HG03521 (cell line): ENCODE results near the gene SRP68.
"Not testable (repeated sequence)": the region's sequence is repeated elsewhere in the genome, so short reads cannot be mapped to it uniquely, and the experiment has no call there.

Experiments
- ATAC-seq: cut with Tn5 transposase; IDR thresholded peaks from one replicate; pipeline ENCODE4 v1.9.1; 2021; ENCODE audit warnings: mild to moderate bottlenecking, moderate library complexity; ENCODE audit not compliant: unreplicated experiment

Gene SRP68

GRCh38 chr17:76077584-76078110 lies 5.3 kb upstream of the SRP68 start:
- no peak for ATAC-seq

GRCh38 chr17:76076765-76077583 lies 4.7 kb upstream of the SRP68 start:
- no peak for ATAC-seq

- no peak for ATAC-seq
These were observed 3.9 kb upstream of the SRP68 start for GRCh38 chr17:76076146-76076764.

DNA sequence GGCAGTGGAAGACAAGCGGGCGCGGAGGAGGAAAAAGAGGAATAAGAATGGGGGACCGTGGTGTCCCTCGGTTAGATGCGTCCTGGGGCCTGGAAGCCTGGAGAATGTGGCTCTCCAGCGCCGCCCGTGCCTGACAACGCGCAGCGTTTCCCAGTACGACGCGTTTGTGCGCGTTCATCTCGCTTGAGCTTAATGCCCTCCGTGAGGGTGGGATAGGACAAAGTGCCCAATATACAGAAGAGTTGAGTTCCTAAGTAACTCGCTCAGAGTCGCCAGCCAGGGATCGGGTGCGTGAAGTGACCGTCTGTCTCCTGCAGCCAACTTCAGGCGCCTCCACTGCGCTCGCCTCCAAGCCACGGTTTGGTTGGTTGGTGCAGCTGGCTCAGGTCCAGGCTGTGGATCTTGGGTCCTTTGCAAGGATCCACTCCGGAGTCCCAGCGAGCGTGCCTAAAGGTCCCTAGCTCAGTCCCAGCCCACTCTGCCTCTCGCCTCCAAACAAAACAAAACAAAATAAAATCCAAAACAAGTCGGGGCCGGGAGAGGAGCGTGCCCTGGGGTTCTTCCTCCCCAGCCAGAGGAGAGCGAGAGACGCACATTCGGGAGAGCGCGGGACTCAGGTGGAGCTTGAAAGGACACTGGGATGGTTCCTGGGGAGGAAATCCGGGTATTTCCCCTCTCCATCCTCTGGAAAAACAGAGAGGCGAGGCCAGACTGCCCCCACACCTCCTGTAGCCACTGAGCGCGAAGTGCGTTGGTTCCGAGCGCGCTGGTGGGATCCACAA lies 3.2 kb upstream of the SRP68 start:
- ATAC-seq: no peak

DNA sequence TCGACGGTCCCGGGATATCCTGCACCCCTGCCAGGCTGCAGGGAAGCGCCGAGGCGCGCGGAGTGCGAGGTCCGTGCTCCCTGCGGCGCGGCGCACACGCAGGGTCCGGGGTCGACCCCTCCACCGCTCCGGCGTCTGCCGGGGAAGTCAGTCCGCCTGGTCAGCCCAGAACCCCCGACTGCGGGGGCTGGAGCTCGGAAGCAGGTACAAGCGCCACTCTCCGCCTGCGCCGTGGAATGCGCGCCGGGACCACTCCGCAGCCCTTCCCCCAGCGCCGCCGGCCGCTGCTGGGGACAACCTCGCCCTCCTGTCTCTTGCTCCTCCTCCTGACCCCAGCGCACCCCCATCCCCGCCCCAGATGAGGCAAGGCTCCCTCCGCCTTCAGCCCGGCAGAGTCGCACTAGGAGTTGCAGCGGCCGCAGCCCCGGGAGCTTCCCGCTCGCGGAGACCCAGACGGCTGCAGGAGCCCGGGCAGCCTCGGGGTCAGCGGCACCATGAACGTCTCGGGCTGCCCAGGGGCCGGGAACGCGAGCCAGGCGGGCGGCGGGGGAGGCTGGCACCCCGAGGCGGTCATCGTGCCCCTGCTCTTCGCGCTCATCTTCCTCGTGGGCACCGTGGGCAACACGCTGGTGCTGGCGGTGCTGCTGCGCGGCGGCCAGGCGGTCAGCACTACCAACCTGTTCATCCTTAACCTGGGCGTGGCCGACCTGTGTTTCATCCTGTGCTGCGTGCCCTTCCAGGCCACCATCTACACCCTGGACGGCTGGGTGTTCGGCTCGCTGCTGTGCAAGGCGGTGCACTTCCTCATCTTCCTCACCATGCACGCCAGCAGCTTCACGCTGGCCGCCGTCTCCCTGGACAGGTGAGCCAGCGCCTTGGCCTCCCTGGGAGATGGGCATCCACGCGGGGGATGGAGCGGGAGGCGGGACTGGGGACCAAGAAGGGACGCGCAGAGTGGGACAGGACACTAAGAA lies 2.4 kb upstream of the SRP68 start, which contains the start of gene GALR2:
Gene GALR2, plus strand, starts transcription at position 392 of the 974 bp plus-strand sequence. Its CDS starts 103 bp downstream, at position 495.
- no peak for ATAC-seq

DNA sequence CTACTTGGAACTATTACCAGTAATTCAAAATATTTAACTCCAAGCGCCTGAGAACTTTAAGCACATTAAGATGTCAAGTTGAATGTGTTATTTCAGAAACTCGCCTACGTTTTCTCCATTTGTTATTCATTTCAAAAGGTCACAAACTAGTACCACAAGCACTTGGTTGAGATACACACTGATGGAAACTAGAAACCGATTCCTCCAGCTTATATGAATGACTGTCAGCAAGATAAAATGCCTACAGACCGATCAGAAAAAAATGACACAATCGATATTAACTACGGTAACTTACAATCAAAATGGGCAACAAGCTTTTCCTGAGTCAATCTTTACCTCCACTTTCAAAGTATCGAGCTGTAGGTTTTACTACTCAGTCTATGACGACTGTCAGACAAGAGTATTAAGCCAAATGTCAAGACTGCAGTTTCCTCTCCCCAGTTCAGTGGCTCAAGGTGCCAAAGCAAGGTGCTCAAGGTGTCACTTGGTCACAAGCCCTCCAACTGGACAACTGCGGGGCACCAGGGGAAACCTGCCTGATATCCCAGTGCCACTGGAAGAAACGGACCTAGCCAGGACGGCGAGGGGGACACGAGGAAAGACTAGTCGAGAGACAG lies 678 bp downstream of the SRP68 start:
- no peak for ATAC-seq

DNA sequence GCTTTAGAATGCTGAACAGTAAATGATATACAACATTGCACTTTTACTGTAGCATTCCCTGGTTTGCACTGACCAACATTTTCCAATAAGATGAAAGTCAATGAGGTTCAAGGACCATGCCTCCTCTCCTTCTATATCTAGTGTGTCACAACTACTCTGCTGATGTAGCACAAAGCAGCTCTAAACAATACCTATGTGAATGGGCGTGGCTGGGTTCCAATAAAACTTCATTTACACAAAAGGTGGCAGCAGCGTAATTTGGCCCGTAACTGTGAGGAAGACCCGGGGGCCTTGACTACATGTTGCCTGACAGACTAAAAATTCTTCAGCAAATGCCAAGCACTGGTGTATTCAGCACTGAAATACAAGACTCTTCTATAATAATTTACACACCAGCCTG lies 6.5 kb downstream of the SRP68 start:
- ATAC-seq: no peak

DNA sequence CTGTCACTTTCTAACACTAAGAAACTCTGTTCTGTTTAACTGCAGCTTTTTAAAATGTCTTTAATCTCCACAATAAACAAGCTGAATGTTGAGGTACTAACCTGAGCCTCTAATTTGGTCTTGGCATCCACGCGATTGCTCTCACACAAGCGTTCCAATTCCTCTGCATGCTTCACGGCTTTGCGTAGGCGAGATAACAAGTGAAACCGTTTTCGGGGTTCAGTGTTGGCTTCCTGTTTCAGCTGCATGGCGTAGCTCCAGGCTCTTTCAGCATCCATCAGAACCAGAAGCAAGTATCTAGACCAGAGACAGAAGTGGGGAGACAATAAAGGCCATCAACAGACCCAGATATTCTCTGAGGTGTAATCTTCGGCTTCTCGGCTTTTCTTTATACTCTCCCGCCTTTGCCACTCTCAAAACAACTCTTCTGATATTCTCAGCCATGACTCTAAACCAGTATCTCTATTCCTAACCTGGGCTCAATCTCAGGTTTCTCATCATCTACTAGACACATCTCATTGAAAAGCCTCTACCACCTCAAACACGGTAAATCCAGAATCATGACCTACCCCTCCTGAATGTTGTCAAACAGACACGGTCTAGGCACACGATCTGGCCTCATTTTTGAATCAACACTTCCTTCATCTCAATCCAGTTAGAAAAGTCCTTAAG lies 8.3 kb downstream of the SRP68 start:
- no peak for ATAC-seq

GRCh38 chr17:76058264-76058663 lies 14.1 kb downstream of the SRP68 start:
- ATAC-seq: not testable (repeated sequence)

- no peak for ATAC-seq
These were observed 15.4 kb downstream of the SRP68 start for GRCh38 chr17:76056882-76057281.

DNA sequence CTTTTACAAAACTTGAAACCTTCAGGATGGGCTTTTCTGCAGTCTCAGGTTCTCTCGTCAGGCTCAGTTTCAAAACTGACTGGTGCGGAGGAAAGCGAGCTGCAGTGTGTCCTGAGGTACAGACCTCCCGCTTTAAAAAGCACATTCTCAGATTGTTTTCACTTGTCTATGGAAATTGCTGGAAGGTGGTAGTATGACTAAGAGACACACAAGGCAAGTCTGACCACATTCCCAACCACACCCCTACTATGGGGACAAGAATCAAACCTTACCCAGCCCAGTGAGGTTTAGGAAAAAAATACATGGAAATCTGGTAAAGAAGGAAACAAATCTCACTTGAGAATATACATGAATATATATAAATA lies 18.2 kb downstream of the SRP68 start:
- no peak for ATAC-seq

GRCh38 chr17:76053246-76054111 lies 18.8 kb downstream of the SRP68 start:
- no peak for ATAC-seq

GRCh38 chr17:76051561-76051960 lies 20.8 kb downstream of the SRP68 start:
- ATAC-seq: no peak

DNA sequence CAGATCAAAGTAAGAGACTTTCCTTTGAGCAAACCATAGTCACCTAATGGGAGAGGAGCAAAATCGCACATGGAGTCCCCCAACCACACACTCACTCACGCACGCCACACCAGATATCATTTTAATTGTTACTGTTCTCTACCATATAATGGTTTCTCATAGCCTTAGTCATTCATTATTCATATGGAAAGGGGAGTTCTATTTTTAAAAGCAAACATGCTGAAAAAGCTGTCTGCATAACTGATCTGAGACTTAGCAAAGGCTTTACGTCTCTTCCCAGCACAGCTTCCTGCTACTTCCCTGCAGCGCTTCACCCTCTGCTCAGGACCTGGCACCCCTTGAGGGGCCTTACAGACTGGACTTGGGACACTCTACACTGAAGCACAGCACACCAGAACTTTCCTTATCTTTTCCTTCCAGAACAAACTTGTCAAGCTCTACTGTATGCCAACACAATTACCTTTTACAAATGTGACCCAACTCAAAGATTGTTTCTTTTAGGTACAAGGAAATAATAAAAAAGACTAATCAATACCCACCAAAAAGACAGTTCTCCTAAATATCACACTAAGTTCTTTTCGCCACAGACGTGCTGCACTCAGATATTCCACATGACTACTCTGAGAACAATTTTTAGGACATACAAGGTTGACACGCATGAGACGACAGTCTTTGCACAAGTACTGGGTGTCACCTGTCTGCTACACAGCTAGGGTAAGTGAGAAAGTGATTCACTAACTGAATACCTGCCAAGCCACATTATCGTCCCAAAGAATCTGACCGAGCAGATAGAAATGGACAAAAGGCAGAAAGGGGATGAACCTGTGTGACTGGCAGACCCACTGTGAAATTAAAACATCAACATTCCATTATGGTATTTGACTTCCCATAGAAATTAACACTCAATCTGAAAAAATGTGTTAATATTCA lies 21.5 kb downstream of the SRP68 start:
- ATAC-seq: no peak

DNA sequence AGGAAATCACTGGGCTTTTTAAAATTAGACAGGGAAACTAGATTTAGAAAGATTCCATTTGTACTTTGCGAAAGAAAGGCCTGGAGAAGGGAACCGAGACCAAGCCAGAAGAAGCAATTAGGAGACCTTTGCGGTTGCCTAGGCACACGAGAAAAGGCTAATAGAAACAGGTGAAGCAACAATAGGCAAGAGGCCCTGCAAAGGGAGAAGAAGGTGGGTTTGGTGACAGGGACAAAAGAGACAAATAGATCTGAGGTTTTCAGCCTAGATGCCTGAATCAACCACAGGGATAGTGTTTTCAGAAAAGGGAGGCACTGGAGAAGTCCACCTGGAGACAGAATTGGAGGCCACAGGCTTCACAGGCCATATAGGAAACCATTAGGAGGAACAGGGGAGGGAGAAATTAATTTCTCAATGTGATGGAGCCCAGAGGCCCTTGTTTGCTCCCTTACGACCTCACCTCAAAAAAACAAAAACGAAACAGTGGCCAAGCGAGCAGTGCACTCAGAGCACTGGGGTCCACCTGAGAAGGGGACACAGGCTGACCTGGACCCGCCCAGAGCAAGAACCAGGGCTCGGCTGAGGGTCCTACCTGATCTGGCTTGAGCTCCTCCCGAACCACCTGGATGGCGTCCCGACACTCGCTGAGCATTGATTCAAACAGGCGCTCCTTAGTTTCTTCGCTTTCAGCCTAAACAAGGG lies 22.3 kb downstream of the SRP68 start:
- no peak for ATAC-seq

GRCh38 chr17:76049239-76049638 lies 23.1 kb downstream of the SRP68 start:
- ATAC-seq: no peak

- ATAC-seq: no peak
These were observed 23.6 kb downstream of the SRP68 start for GRCh38 chr17:76048711-76049110.
